Upper lobe of left lung (tissue), 4 donors: ENCODE results near the gene RBMS1.

Source experiments
- CTCF ChIP-seq, 6 experiments: fragments of 450-650 bp in 4 of 6; fragments of 200-600 bp in 2 of 6; sonication (generic) in 2 of 6; IDR thresholded peaks; one replicate each; pipeline ENCODE4 v1.5.1; 2016 to 2019; ENCODE audit warnings: antibody characterized with exemption in 6 of 6
- EP300 ChIP-seq, 4 donors: sonication (generic); formaldehyde crosslinking; IDR thresholded peaks; one replicate each; pipeline ENCODE4 v1.5.1; 2017; ENCODE audit warnings: antibody characterized with exemption in 4 of 4, control low read depth in 2 of 4
- POLR2A ChIP-seq, 4 donors: fragments of 450-650 bp; IDR thresholded peaks; one replicate each; pipeline ENCODE4 v1.5.1; 2016 to 2017; ENCODE audit warnings: antibody characterized with exemption in 4 of 4, mild to moderate bottlenecking in 2 of 4
- POLR2AphosphoS5 ChIP-seq, 2 donors: sonication (generic); formaldehyde crosslinking; IDR thresholded peaks; one replicate each; pipeline ENCODE4 v1.5.1; 2017; ENCODE audit warnings: antibody characterized with exemption in 2 of 2

- TF ChIP-seq POLR2AphosphoS5 (IDR thresholded peaks at IDR 0.05) (no peak), CTCF (IDR thresholded peaks at IDR 0.05) (no peak), POLR2A (IDR thresholded peaks at IDR 0.05) (no peak), EP300 (IDR thresholded peaks at IDR 0.05) (no peak)
Measured at GRCh38 chr2:160380000-160380570, 113.5 kb downstream of the RBMS1 start.
